Stimulated activated naive CD8-positive, alpha-beta T cell treated with anti-CD3 and anti-CD28 coated beads, Interleukin-15, Interleukin-2, amounts not matched to agents 100 U/mL and 50 U/mL, for 24 hours (primary cell): ENCODE results near the gene CDO1.
A peak's percentile ranks its signal among the peaks of the same experiment; 100 is the strongest.

ENCODE experiments used
- ATAC-seq: fragments of 150-1000 bp; cut with Tn5 transposase; one replicate; pipeline ENCODE4 v1.10.0; 2021
- DNase-seq: peaks from one replicate; pipeline ENCODE4 v3.0.0; 2021

Gene CDO1

GRCh38 chr5:115787426-115787825, 29.0 kb downstream of the CDO1 start:
- no peak for ATAC-seq
- no peak for DNase-seq

- no peak for DNase-seq
- no peak for ATAC-seq
These were observed 30.9 kb downstream of the CDO1 start for GRCh38 chr5:115785381-115786065.

- DNase-seq, result no peak
- ATAC-seq, result no peak
These were observed 38.0 kb downstream of the CDO1 start for GRCh38 chr5:115778417-115778816.

GRCh38 chr5:115776989-115777388, 39.5 kb downstream of the CDO1 start:
- no peak for ATAC-seq
- no peak for DNase-seq

- DNase-seq (no peak), ATAC-seq (no peak)
These were observed 40.5 kb downstream of the CDO1 start for GRCh38 chr5:115775999-115776398.

GRCh38 chr5:115774684-115775083, 41.8 kb downstream of the CDO1 start:
- no peak for DNase-seq
- ATAC-seq, result no peak

- ATAC-seq (no peak), DNase-seq (no peak)
These were observed 43.6 kb downstream of the CDO1 start for GRCh38 chr5:115772731-115773475.

- DNase-seq (peak; percentile 4), ATAC-seq (no peak)
These were observed 46.0 kb downstream of the CDO1 start for GRCh38 chr5:115770466-115770865.

- no peak for DNase-seq
- ATAC-seq, result no peak
These were observed 49.0 kb downstream of the CDO1 start for GRCh38 chr5:115767424-115767823.

GRCh38 chr5:115766608-115767007, 49.9 kb downstream of the CDO1 start:
- ATAC-seq (no peak), DNase-seq (no peak)

- DNase-seq, result peak; percentile 5
- peak; percentile 68 for ATAC-seq
These were observed 58.1 kb downstream of the CDO1 start for GRCh38 chr5:115758356-115758755.

GRCh38 chr5:115755675-115756074, 60.8 kb downstream of the CDO1 start:
- ATAC-seq (no peak), DNase-seq (no peak)
